ENCODE data around the gene IGF1R. TPM values are rescaled to one million over a fixed set of nuclear protein-coding genes. Genes with fewer than 3 reads are reported as not detected.

The IGF1R gene
- total and polyA plus RNA-seq, 8 donors: 8.1 to 50.3 (median 36.0) TPM

DNA sequence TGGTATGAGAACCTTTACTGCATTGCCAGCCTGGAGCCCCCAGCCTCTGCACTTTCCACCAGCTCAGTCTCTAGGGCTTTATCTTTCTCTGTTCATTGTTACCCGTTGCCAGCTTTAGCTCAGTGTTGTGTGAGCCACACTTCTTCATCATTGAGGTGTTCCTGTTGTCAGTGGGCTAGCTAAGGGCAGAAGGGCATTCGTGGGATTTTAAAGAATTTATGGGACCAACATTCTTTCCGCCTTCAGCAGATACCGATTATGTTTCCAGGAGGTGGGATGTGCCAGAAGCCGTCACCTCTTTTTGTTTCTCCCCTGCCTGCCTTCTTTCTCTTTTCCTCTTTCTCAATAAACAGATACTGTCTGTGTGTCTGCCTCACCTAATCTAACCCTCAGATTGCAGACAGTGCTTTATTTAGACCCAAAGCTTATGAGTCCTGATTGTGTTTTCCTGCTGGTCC is 294.7 kb downstream of the IGF1R start:
- Histone ChIP-seq H3K27me3 (no peaks in the 10 kb centered on the region), H3K4me1 (peaks cover 13 to 34% (median 17%) of the 10 kb centered on the region in 3 donors), H3K4me3 (no peak overlapping the region), H3K27ac (peak overlapping the region in 1 of 4 donors; percentile 24), H3K9me3 (no peaks in the 10 kb centered on the region), H3K36me3 (peaks cover 0 to 22% (median 7%) of the 10 kb centered on the region in 3 donors)
- DNase-seq (no peak), FAIRE-seq (no peak), ATAC-seq (no peak)
- WGBS, 2 donors: 78 to 87% methylated on average over 5 of the region's 5 CpGs
- TF ChIP-seq, protein P1, sequence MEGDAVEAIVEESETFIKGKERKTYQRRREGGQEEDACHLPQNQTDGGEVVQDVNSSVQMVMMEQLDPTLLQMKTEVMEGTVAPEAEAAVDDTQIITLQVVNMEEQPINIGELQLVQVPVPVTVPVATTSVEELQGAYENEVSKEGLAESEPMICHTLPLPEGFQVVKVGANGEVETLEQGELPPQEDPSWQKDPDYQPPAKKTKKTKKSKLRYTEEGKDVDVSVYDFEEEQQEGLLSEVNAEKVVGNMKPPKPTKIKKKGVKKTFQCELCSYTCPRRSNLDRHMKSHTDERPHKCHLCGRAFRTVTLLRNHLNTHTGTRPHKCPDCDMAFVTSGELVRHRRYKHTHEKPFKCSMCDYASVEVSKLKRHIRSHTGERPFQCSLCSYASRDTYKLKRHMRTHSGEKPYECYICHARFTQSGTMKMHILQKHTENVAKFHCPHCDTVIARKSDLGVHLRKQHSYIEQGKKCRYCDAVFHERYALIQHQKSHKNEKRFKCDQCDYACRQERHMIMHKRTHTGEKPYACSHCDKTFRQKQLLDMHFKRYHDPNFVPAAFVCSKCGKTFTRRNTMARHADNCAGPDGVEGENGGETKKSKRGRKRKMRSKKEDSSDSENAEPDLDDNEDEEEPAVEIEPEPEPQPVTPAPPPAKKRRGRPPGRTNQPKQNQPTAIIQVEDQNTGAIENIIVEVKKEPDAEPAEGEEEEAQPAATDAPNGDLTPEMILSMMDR (IDR thresholded peaks at IDR 0.05): no peak
- intact Hi-C loops (cut with DNase I): no loop called here

DNA sequence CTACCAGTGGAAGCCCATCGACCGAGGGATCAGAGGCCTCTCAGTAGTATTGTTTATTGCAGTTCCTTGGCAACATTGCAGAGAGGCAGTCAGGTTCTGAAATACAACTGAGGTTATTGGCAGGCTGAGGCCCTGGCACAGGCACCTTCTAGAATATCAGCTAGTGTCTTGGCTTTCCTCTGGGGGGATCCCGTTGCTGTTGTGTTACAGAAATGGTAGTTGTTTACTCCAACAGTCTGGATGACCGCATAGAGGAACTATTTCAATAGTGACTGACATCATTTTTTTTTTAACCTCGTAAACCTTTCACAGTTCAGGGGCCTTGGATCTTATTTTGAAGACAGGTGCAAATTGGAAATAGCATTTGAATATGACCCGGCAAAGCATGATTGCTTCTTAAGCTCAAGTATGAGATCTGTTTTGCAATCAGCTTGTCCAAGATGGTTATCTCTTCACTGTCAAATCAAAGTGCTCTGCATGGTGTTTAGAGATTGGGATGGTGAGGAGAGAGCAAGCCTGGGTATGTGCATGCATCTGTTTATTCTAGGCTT is 295.3 kb downstream of the IGF1R start:
- Histone ChIP-seq H3K36me3 (peaks cover 0 to 20% (median 9%) of the 10 kb centered on the region in 3 donors), H3K27ac (peak overlapping the region in 1 of 4 donors; percentile 24), H3K27me3 (no peaks in the 10 kb centered on the region), H3K9me3 (no peaks in the 10 kb centered on the region), H3K4me1 (peaks cover 13 to 34% (median 17%) of the 10 kb centered on the region in 3 donors), H3K4me3 (no peak overlapping the region)
- WGBS, 2 donors: 36 to 42% methylated on average over 6 of the region's 6 CpGs
- TF ChIP-seq, protein P1 (IDR thresholded peaks at IDR 0.05): no peak
- ATAC-seq (peak; percentile 26 to 59 (median 50)), DNase-seq (peak in 1 of 6 donors; percentile 33), FAIRE-seq (no peak)
- intact Hi-C loops (cut with DNase I): no loop called here

DNA sequence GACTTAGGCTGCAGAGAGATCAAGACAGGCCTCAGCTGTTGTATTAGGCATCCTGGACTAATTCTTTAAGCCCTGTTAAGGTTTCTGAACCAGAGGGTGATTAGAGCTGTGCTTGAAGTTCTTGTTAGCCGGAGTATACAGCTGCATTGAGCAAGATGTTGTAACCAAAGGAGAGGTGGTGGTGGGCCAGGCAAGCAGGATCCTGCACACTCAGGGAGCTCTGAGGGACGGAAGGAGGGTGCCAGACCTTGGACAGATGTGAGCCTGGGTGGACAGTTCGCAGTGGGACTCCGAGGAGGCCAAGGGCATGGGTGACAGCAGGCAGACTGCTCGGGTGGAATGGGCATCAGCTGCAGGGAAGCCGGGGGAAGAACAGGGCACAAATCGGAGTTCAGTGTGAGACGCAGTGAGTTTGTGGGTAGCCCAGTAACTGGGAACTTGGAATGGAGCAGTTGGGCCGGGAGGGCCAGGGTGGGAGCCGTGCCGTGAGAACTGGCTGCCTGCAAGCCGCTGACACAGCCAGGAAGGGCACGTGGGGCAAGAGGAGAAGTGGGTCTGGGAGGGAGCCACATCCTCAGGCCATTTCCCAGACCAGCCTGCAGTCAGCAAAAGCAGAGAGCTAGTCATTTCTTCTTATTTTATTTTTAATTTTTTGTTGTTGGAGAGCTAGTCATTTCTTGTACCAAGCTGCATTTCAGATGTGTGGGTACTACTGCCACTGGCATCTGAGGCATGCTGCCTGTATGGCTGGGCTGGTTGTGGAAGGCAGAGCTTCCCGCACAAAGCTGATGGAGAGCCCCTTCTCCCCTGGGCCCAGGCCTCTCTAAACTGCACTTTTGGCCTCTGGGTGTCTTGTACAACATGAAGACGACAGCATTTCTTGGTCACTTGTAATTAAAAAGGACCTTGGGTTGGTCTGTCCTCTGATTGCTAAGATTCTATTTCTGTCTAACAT is 298.2 kb downstream of the IGF1R start:
- Histone ChIP-seq H3K9me3 (no peaks in the 10 kb centered on the region), H3K4me3 (no peak overlapping the region), H3K4me1 (peaks cover 27 to 49% (median 34%) of the 10 kb centered on the region in 3 donors), H3K27ac (peak overlapping the region in 1 of 4 donors; percentile 17), H3K36me3 (peaks cover 0 to 24% (median 15%) of the 10 kb centered on the region in 3 donors), H3K27me3 (no peaks in the 10 kb centered on the region)
- intact Hi-C loops (cut with DNase I): no loop called here
- TF ChIP-seq, protein P1 (IDR thresholded peaks at IDR 0.05): no peak
- DNase-seq: peak in 2 of 6 donors; percentile 44 to 62
- no peak for FAIRE-seq
- 56 to 61% methylated on average over 15 of the region's 15 CpGs for WGBS, 2 donors
- ATAC-seq: peak; percentile 49 to 63 (median 56)

DNA sequence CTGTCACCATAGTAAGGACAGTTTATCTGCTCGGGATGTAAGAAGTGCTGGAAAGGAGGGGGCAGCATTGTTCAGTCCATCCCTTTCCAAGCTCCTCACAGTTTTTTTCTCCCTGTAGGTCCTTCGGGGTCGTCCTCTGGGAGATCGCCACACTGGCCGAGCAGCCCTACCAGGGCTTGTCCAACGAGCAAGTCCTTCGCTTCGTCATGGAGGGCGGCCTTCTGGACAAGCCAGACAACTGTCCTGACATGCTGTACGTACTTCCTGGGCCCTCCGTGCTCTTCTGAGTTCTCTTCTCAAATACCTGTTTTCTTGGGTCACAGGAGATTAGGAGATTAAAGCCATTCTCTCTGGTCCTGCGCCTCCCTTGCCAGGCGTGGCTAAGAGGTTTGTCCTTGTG is 300.1 kb downstream of the IGF1R start:
- TF ChIP-seq, protein P1 (IDR thresholded peaks at IDR 0.05): no peak
- no peak for FAIRE-seq
- intact Hi-C loops (cut with DNase I): no loop called here
- no peak for ATAC-seq
- Histone ChIP-seq H3K4me3 (no peak overlapping the region), H3K27ac (no peak overlapping the region), H3K4me1 (peaks cover 35 to 54% (median 42%) of the 10 kb centered on the region in 3 donors), H3K9me3 (no peaks in the 10 kb centered on the region), H3K27me3 (no peaks in the 10 kb centered on the region), H3K36me3 (peaks cover 0 to 24% (median 15%) of the 10 kb centered on the region in 3 donors)
- WGBS, 2 donors: 89 to 90% methylated on average over 13 of the region's 13 CpGs
- DNase-seq: no peak

Data from pancreas (tissue), 10 donors.